ENCODE measurements around the gene SPOUT1. TPM values are rescaled to one million over a fixed set of nuclear protein-coding genes. Genes with fewer than 3 reads are reported as not detected.

The SPOUT1 gene
- total and polyA plus RNA-seq, 10 of the 15 experiments (the other 5 are each of a cell fraction or from before 2014, with no cell fraction given), result 5.7 to 95.0 (median 40.6) TPM

DNA sequence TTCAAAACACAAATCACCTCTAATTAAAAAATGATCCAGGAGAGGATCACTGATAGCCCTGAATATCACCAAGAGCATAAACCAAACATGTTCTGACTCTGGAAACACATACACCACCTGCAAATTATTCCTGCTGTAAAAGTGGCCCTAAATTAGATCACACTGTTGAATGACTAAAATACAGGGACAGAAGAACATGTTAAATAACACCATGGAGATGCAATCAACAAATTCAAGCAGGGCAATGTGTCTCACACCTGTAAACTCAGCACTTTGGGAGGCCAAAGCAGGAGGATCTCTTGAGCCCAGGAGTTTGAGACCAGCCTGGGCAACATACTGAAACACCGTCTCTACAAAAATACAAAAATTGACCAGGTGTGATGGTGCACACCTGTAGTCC, 18.2 kb upstream of the SPOUT1 start:
- H3K36me3 ChIP-seq (ENCODE audit: control insufficient read depth in 2 of 2, insufficient read depth in 2 of 2, low read length in 1 of 2), result no peaks in the 10 kb centered on the region
- H3K27ac ChIP-seq (ENCODE audit: control insufficient read depth, insufficient read depth), result no peak overlapping the region
- no peak for ATAC-seq
- 88% methylated on average over 1 of the region's 1 CpG for WGBS (ENCODE audit: insufficient coverage, insufficient replicate concordance, low lambda C conversion rate, missing lambda C conversion rate)
- ChIA-PET POLR2A (no interaction called here), RAD21 (ENCODE audit: unreplicated experiment) (interaction anchor here (0.7 kb wide), 1 partner anchor 80 kb away, joined by 5 read pairs; no protein-coding TSS in a partner anchor), SMC1A (ENCODE audit: uncharacterized antibody, unreplicated experiment) (interaction anchor here (1.2 kb wide), 1 partner anchor 78 kb away, joined by 3 read pairs; no protein-coding TSS in a partner anchor), CTCF (no interaction called here)
- no peak for DNase-seq (ENCODE audit: low read depth, low spot score)
- no peak overlapping the region for H3K4me2 ChIP-seq (ENCODE audit: control insufficient read depth, insufficient read depth)
- H3K4me3 ChIP-seq, result no peak overlapping the region
- no peak for FAIRE-seq
- no peak overlapping the region for H2AFZ ChIP-seq (ENCODE audit: control insufficient read depth, low read depth, low read length)
- no peaks in the 10 kb centered on the region for H4K20me1 ChIP-seq (ENCODE audit: control insufficient read depth, insufficient read depth)
- H3K9me3 ChIP-seq (replicated peaks; ENCODE audit: control insufficient read depth, insufficient read depth, low read length), result no peaks in the 10 kb centered on the region; the same call in 1 of the 3 replicates
- in situ Hi-C loops (cut with MboI) (no loop called here), intact Hi-C loops (cut with micrococcal nuclease; ENCODE audit: unreplicated experiment) (no loop called here)
- no peaks in the 10 kb centered on the region for H3K4me1 ChIP-seq (ENCODE audit: control insufficient read depth, insufficient read depth, low read length)
- no peaks in the 10 kb centered on the region for H3K27me3 ChIP-seq (replicated peaks in 1 of 2; ENCODE audit: control insufficient read depth in 2 of 2, insufficient read depth in 2 of 2, low read length in 1 of 2)
- no peaks in the 10 kb centered on the region for H3K79me2 ChIP-seq (ENCODE audit: control insufficient read depth, insufficient read depth, low read length)
- TF ChIP-seq CREB1 (IDR thresholded peaks at IDR 0.05; ENCODE audit: low read depth) (no peak), CREM (IDR thresholded peaks at IDR 0.05; ENCODE audit: low read depth) (no peak), MXI1 (IDR thresholded peaks at IDR 0.05; ENCODE audit: low read depth, low read length) (no peak), LARP7 (IDR thresholded peaks at IDR 0.05) (no peak), RAD51 (IDR thresholded peaks at IDR 0.05) (no peak), SMAD5 (IDR thresholded peaks at IDR 0.05; ENCODE audit: low read depth) (no peak), SUZ12 (IDR thresholded peaks at IDR 0.05; ENCODE audit: unreplicated experiment) (no peak), HCFC1 (IDR thresholded peaks at IDR 0.05; ENCODE audit: low read length) (no peak), SMARCA5 (IDR thresholded peaks at IDR 0.05) (no peak)
- no peak overlapping the region for H3K9ac ChIP-seq (ENCODE audit: control insufficient read depth, insufficient read depth, low read length)
- BruUV-seq (replicated peaks), result no TSS peak

DNA sequence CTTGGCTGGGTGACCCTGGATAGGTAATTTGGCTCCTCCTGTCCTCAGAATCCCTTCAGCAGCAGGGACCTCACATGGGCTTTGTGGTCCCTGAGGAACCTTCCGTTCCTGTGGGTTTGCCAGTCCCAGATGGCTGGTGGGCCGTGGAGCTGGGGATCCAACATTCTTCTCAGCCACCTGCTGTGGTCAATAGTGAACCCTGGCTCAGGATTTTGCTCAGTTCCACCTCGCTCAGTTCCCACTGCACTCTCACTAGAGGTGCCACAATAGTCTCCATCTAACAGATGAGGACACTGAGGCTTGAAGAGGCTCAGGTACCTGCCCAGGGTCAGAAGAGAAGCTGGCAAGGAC, 17.1 kb upstream of the SPOUT1 start:
- Histone ChIP-seq H3K4me3 (no peak overlapping the region), H3K4me1 (ENCODE audit: control insufficient read depth, insufficient read depth, low read length) (no peaks in the 10 kb centered on the region), H3K79me2 (ENCODE audit: control insufficient read depth, insufficient read depth, low read length) (no peaks in the 10 kb centered on the region), H3K9me3 (replicated peaks; ENCODE audit: control insufficient read depth, insufficient read depth, low read length) (no peaks in the 10 kb centered on the region; the same call in 1 of the 3 replicates), H3K27me3 (replicated peaks in 1 of 2; ENCODE audit: control insufficient read depth in 2 of 2, insufficient read depth in 2 of 2, low read length in 1 of 2) (no peaks in the 10 kb centered on the region), H3K27ac (ENCODE audit: control insufficient read depth, insufficient read depth) (no peak overlapping the region), H3K9ac (ENCODE audit: control insufficient read depth, insufficient read depth, low read length) (no peak overlapping the region), H2AFZ (ENCODE audit: control insufficient read depth, low read depth, low read length) (no peak overlapping the region), H4K20me1 (ENCODE audit: control insufficient read depth, insufficient read depth) (no peaks in the 10 kb centered on the region), H3K4me2 (ENCODE audit: control insufficient read depth, insufficient read depth) (no peak overlapping the region), H3K36me3 (ENCODE audit: control insufficient read depth in 2 of 2, insufficient read depth in 2 of 2, low read length in 1 of 2) (no peaks in the 10 kb centered on the region)
- TF ChIP-seq SRF (IDR thresholded peaks at IDR 0.05; ENCODE audit: low read depth in 2 of 2, low read length in 2 of 2) (no peak), ETV6 (conservative IDR thresholded peaks at IDR 0.05 in 1 of 2, IDR thresholded peaks at IDR 0.05 in 1 of 2; ENCODE audit: borderline replicate concordance in 1 of 2, low read depth in 1 of 2) (no peak), MEF2A (IDR thresholded peaks at IDR 0.05; ENCODE audit: insufficient read depth, low read depth, low read length) (no peak), SIX5 (IDR thresholded peaks at IDR 0.05; ENCODE audit: low read depth, low read length, severe bottlenecking) (no peak), WRNIP1 (IDR thresholded peaks at IDR 0.05; ENCODE audit: borderline replicate concordance, low read depth, low read length) (no peak)
- no peak for DNase-seq (ENCODE audit: low read depth, low spot score)
- no peak for FAIRE-seq
- in situ Hi-C loops (cut with MboI), result no loop called here
- ChIA-PET POLR2A (interaction anchor here (0.5 to 0.6 kb wide), 2 partner anchors 172 to 228 kb away, joined by 3 read pairs; no protein-coding TSS in a partner anchor), CTCF (interaction anchor here (1.5 kb wide), 1 partner anchor 160 kb away, joined by 4 read pairs; no protein-coding TSS in a partner anchor), SMC1A (ENCODE audit: uncharacterized antibody, unreplicated experiment) (interaction anchor here (1.2 kb wide), 1 partner anchor 79 kb away, joined by 3 read pairs; no protein-coding TSS in a partner anchor), RAD21 (ENCODE audit: unreplicated experiment) (no interaction called here)
- intact Hi-C loops (cut with micrococcal nuclease; ENCODE audit: unreplicated experiment), result no loop called here
- no peak for ATAC-seq
- BruUV-seq (replicated peaks), result no TSS peak
- WGBS (ENCODE audit: insufficient coverage, insufficient replicate concordance, low lambda C conversion rate, missing lambda C conversion rate), result 70% methylated on average over 3 of the region's 3 CpGs

Data from GM12878 (cell line).